Endothelial cell of umbilical vein (primary cell): Measurements from ENCODE around the gene KLHL24. TPM values are rescaled to one million over a fixed set of nuclear protein-coding genes. Genes with fewer than 3 reads are reported as not detected.

ENCODE experiments used
- BruUV-seq: library from RNA; stranded (reverse); fragments of 400-500 nt; replicated peaks from 2 replicates; lab custom pipeline; 2021; lab: Mats Ljungman, UMichigan
- CTCF ChIA-PET: fragments of 300-600, 350-600 bp; sonication (Branson Sonifier 250); formaldehyde crosslinking; loops from one replicate; lab custom pipeline; 2021; ENCODE audit warnings: antibody characterized with exemption, inconsistent platforms; lab: Charles Lee
- POLR2A ChIA-PET: fragments of 300-600, 350-600 bp; sonication (Branson Sonifier 250); formaldehyde crosslinking; loops from one replicate; lab custom pipeline; 2021; ENCODE audit warnings: antibody characterized with exemption, inconsistent platforms; lab: Charles Lee
- DNase-seq: peaks from one replicate; pipeline ENCODE4 v3.0.0-alpha.2; 2011; ENCODE audit warnings: low read depth, low spot score
- FAIRE-seq: peaks from 2 replicates; lab custom pipeline; 2011; peaks lifted over from hg19 to GRCh38; lab: Jason Lieb, UNC
- H2AFZ ChIP-seq: 2 replicates; pipeline ENCODE4 v1.6.0; 2012; ENCODE audit warnings: low read depth, low read length, control low read depth, inconsistent platforms
- H3K27ac ChIP-seq: 2 replicates; pipeline ENCODE4 v1.5.1; 2011; ENCODE audit warnings: low read depth, mild to moderate bottlenecking, control low read depth, low read length, moderate library complexity; ENCODE audit not compliant: insufficient read depth
- H3K27me3 ChIP-seq, 2 experiments: 2 replicates each; pipeline versions ENCODE4 v1.6.0 to v1.6.1; 2011; ENCODE audit warnings: low read length in 2 of 2, mixed read lengths in 1 of 2; ENCODE audit not compliant: control insufficient read depth in 2 of 2, insufficient read depth in 2 of 2
- H3K36me3 ChIP-seq, 2 experiments: 2 replicates in 1 of 2; 3 replicates in 1 of 2; pipeline ENCODE4 v1.5.1; 2011; ENCODE audit warnings: low read length in 2 of 2, mild to moderate bottlenecking in 1 of 2, moderate library complexity in 1 of 2; ENCODE audit not compliant: control insufficient read depth in 2 of 2, insufficient read depth in 2 of 2; ENCODE audit errors: extremely low read depth in 1 of 2
- H3K4me1 ChIP-seq: 3 replicates; pipeline ENCODE4 v1.5.1; 2011; ENCODE audit warnings: mild to moderate bottlenecking, low read length; ENCODE audit not compliant: control insufficient read depth, insufficient read depth; ENCODE audit errors: extremely low read depth
- H3K4me2 ChIP-seq: 2 replicates; pipeline ENCODE4 v1.6.1; 2011; ENCODE audit warnings: low read length, control low read depth, mixed read lengths; ENCODE audit not compliant: insufficient read depth
- H3K4me3 ChIP-seq, 3 experiments: fragments of 200-600 bp in 1 of 3; sonication (generic), shearing (Covaris generic) in 1 of 3; replicated peaks in 1 of 3; 2 replicates each; pipeline ENCODE4 v1.5.1; 2011 to 2016; ENCODE audit warnings: control low read depth in 3 of 3, low read length in 3 of 3, mild to moderate bottlenecking in 2 of 3, inconsistent platforms in 1 of 3, low read depth in 1 of 3, moderate library complexity in 1 of 3; ENCODE audit not compliant: insufficient read depth in 1 of 3
- H3K79me2 ChIP-seq: 2 replicates; pipeline ENCODE4 v1.6.0; 2012; ENCODE audit warnings: low read length, inconsistent platforms; ENCODE audit not compliant: control insufficient read depth, insufficient read depth
- H3K9ac ChIP-seq: replicated peaks from 2 replicates; pipeline ENCODE3; 2011; ENCODE audit warnings: low read length, control low read depth; ENCODE audit not compliant: insufficient read depth; ENCODE audit errors: extremely low read depth
- H3K9me1 ChIP-seq: replicated peaks from 3 replicates; pipeline ENCODE4 v1.6.0; 2011; ENCODE audit warnings: mild to moderate bottlenecking, low read length; ENCODE audit not compliant: control insufficient read depth, insufficient read depth; ENCODE audit errors: extremely low read depth
- H3K9me3 ChIP-seq: replicated peaks from 2 replicates; pipeline ENCODE4 v1.5.1; 2012; ENCODE audit warnings: low read length, inconsistent platforms; ENCODE audit not compliant: control insufficient read depth, insufficient read depth
- H4K20me1 ChIP-seq: replicated peaks from 2 replicates; pipeline ENCODE3; 2011; ENCODE audit warnings: mild to moderate bottlenecking, low read length; ENCODE audit not compliant: control insufficient read depth, insufficient read depth; ENCODE audit errors: extremely low read depth
- EZH2 ChIP-seq: IDR thresholded peaks from 2 replicates; pipeline ENCODE4 v1.6.1; 2012; ENCODE audit warnings: borderline replicate concordance, low read depth, mild to moderate bottlenecking, moderate library complexity, low read length, inconsistent platforms; ENCODE audit not compliant: severe bottlenecking
- FOS ChIP-seq: IDR thresholded peaks from 2 replicates; pipeline ENCODE4 v1.6.1; 2011; ENCODE audit warnings: mild to moderate bottlenecking, low read length, moderate library complexity, borderline replicate concordance; ENCODE audit not compliant: insufficient read depth
- GATA2 ChIP-seq: IDR thresholded peaks from 2 replicates; pipeline ENCODE4 v1.7.0; 2011; ENCODE audit warnings: low read depth, mild to moderate bottlenecking, moderate library complexity, mixed read lengths, low read length; ENCODE audit not compliant: insufficient read length, insufficient read depth
- JUN ChIP-seq: IDR thresholded peaks from 2 replicates; pipeline ENCODE4 v1.6.1; 2011; ENCODE audit warnings: borderline replicate concordance, low read depth; ENCODE audit not compliant: insufficient read length, insufficient read depth
- MYC ChIP-seq: IDR thresholded peaks from one replicate; pipeline ENCODE4 v1.6.1; 2011; ENCODE audit warnings: mild to moderate bottlenecking, low read depth, low read length
- POLR2A ChIP-seq: IDR thresholded peaks from 2 replicates; pipeline ENCODE4 v1.6.1; 2012; ENCODE audit warnings: low read depth, mild to moderate bottlenecking, control low read depth, low read length
- POLR2AphosphoS5 ChIP-seq: IDR thresholded peaks from 2 replicates; pipeline ENCODE4 v1.6.1; 2012; ENCODE audit warnings: low read depth, mild to moderate bottlenecking, control low read depth, low read length, moderate library complexity; ENCODE audit not compliant: insufficient read depth
- dilution Hi-C: fragments of 300-500 bp; cut with MboI; formaldehyde crosslinking; loops from one replicate; pipeline ENCODE4 v1.15.0; 2019; ENCODE audit warnings: low sequenced_read_pairs; ENCODE audit not compliant: extremely low pct_ligation_motif_present
- intact Hi-C: fragments of 100-400 bp; cut with micrococcal nuclease; formaldehyde crosslinking; loops from one replicate; pipeline ENCODE4 v1.10.0; 2022
- polyA plus RNA-seq, 4 experiments: library from polyadenylated mRNA; depleted of rRNA in 3 of 4; stranded (reverse) in 3 of 4; unstranded in 1 of 4; fragments of >200 nt; gene quantifications; 2 replicates each; pipeline versions ENCODE4 v1.2.1 to v1.2.3, GENCODE V29; 2011 to 2012; ENCODE audit warnings: missing spikeins in 1 of 4
- total RNA-seq: library from RNA; stranded (reverse); gene quantifications from 2 replicates; pipeline ENCODE4 v1.2.3, GENCODE V29; 2021
- TF ChIP-seq, protein P1 (sequence below), 2 donors: IDR thresholded peaks; 1 replicate in 1 of 2; 2 replicates in 1 of 2; pipeline ENCODE4 v1.5.1; 2011; ENCODE audit warnings: low read length in 2 of 2, mild to moderate bottlenecking in 2 of 2, moderate library complexity in 2 of 2, control low read depth in 1 of 2, inconsistent platforms in 1 of 2, low read depth in 1 of 2; ENCODE audit not compliant: insufficient read depth in 1 of 2; ENCODE audit errors: extremely low read depth in 1 of 2
- TF ChIP-seq, protein P2 (sequence below): IDR thresholded peaks from 2 replicates; pipeline ENCODE4 v1.6.1; 2011; ENCODE audit not compliant: insufficient read depth, insufficient read length

KLHL24 gene
- total and polyA plus RNA-seq, 2 donors (not counting 3 experiments of a cell fraction or from before 2014, with no cell fraction given): 14.0 to 46.2 TPM

DNA sequence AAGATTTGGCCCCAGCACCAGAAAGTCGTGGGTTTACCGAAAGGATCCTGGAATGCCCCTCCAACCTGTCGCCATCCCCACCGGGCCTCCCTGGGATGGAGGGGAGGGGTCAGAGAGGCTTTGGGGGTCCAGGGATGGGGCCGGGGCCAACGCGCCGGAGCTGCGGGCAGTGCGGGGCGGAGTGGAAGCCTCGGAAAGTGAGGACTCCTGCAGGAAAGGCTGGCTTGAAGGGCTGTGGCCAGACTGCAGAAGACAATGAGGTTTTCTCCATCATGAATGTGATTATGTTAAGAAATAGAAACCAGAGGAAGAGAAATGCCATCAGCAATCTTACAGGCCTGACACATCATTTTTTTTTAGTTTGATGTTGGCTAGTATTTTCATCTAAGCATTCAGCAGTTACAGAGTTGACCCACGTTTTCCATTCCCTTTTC is 62.9 kb downstream of the KLHL24 start:
- no TSS peak for BruUV-seq
- Histone ChIP-seq H4K20me1 (peaks cover 3% of the 10 kb centered on the region), H3K4me3 (peak overlapping the region; percentile 59 to 98 (median 86)), H3K27ac (peak overlapping the region; percentile 73), H3K36me3 (peaks cover 0 to 4% of the 10 kb centered on the region in 2 experiments), H3K4me2 (peak overlapping the region; percentile 95), H3K9me1 (no peaks in the 10 kb centered on the region), H3K9me3 (no peaks in the 10 kb centered on the region), H2AFZ (no peak overlapping the region), H3K27me3 (no peaks in the 10 kb centered on the region), H3K4me1 (peaks cover 15% of the 10 kb centered on the region), H3K79me2 (peaks cover 57% of the 10 kb centered on the region), H3K9ac (peak overlapping the region; percentile 72)
- ChIA-PET POLR2A (no interaction called here), CTCF (interaction anchor here (1.3 to 1.7 kb wide), 5 partner anchors 37 to 229 kb away, joined by 3 to 7 read pairs (median 5); no protein-coding TSS in a partner anchor)
- peak; percentile 52 for DNase-seq
- no peak for FAIRE-seq
- dilution Hi-C loops: no loop called here
- TF ChIP-seq POLR2A (no peak), JUN (no peak), POLR2AphosphoS5 (no peak), EZH2 (no peak), FOS (no peak), GATA2 (no peak), MYC (no peak)
- TF ChIP-seq, protein P1, sequence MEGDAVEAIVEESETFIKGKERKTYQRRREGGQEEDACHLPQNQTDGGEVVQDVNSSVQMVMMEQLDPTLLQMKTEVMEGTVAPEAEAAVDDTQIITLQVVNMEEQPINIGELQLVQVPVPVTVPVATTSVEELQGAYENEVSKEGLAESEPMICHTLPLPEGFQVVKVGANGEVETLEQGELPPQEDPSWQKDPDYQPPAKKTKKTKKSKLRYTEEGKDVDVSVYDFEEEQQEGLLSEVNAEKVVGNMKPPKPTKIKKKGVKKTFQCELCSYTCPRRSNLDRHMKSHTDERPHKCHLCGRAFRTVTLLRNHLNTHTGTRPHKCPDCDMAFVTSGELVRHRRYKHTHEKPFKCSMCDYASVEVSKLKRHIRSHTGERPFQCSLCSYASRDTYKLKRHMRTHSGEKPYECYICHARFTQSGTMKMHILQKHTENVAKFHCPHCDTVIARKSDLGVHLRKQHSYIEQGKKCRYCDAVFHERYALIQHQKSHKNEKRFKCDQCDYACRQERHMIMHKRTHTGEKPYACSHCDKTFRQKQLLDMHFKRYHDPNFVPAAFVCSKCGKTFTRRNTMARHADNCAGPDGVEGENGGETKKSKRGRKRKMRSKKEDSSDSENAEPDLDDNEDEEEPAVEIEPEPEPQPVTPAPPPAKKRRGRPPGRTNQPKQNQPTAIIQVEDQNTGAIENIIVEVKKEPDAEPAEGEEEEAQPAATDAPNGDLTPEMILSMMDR (IDR thresholded peaks at IDR 0.05; ENCODE audit: extremely low read depth in 1 of 2, insufficient read depth in 1 of 2, low read depth in 1 of 2, low read length in 2 of 2): no peak
- TF ChIP-seq, protein P2, sequence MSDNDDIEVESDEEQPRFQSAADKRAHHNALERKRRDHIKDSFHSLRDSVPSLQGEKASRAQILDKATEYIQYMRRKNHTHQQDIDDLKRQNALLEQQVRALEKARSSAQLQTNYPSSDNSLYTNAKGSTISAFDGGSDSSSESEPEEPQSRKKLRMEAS: no peak
- intact Hi-C loops: loop anchor here (1.0 to 2.0 kb wide), 2 partner anchors 36 to 229 kb away; no protein-coding TSS in a partner anchor
